Muscle of leg (tissue), 11 donors: ENCODE results near the gene CAPZB. TPM values are rescaled to one million over a fixed set of nuclear protein-coding genes. Genes with fewer than 3 reads are reported as not detected.

Experiments used
- DNase-seq: peaks from one replicate; pipeline ENCODE4 v3.0.0; 2013
- H3K27ac ChIP-seq: one replicate; pipeline ENCODE4 v1.5.1; 2013; ENCODE audit warnings: mild to moderate bottlenecking, low read length, control low read depth
- H3K27me3 ChIP-seq: one replicate; pipeline ENCODE4 v1.6.1; 2013; ENCODE audit warnings: low read length; ENCODE audit not compliant: control insufficient read depth, insufficient read depth
- H3K36me3 ChIP-seq: one replicate; pipeline ENCODE4 v1.6.1; 2013; ENCODE audit warnings: low read length; ENCODE audit not compliant: control insufficient read depth, insufficient read depth
- H3K4me1 ChIP-seq: one replicate; pipeline ENCODE4 v1.6.1; 2013; ENCODE audit warnings: low read length; ENCODE audit not compliant: control insufficient read depth, insufficient read depth
- H3K4me3 ChIP-seq: one replicate; pipeline ENCODE4 v1.5.1; 2013; ENCODE audit warnings: low read length, control low read depth
- H3K9me3 ChIP-seq: replicated peaks from 2 replicates; pipeline ENCODE4 v1.6.1; 2013; ENCODE audit warnings: low read depth, low read length; ENCODE audit not compliant: control insufficient read depth
- WGBS: methylation state at CpG from one replicate; pipeline ENCODE4 v1.1.5; 2013; ENCODE audit warnings: missing lambda C conversion rate; ENCODE audit not compliant: insufficient coverage; 5-methylcytosine and 5-hydroxymethylcytosine counted together
- polyA plus RNA-seq, 8 donors: library from polyadenylated mRNA; unstranded; fragments of 120-200 nt; gene quantifications; one replicate each; pipeline versions ENCODE4 v1.2.1 to v1.2.3, GENCODE V29; 2013; ENCODE audit warnings: inconsistent platforms in 1 of 8, low replicate concordance in 1 of 8; ENCODE audit not compliant: insufficient read length in 8 of 8, insufficient read depth in 1 of 8
- total RNA-seq: library from RNA; stranded (reverse); fragments of 120-200 nt; gene quantifications from one replicate; pipeline ENCODE4 v1.2.4, GENCODE V29; 2013

CAPZB gene
- total and polyA plus RNA-seq, 9 donors: 85.8 to 296 (median 267) TPM

DNA sequence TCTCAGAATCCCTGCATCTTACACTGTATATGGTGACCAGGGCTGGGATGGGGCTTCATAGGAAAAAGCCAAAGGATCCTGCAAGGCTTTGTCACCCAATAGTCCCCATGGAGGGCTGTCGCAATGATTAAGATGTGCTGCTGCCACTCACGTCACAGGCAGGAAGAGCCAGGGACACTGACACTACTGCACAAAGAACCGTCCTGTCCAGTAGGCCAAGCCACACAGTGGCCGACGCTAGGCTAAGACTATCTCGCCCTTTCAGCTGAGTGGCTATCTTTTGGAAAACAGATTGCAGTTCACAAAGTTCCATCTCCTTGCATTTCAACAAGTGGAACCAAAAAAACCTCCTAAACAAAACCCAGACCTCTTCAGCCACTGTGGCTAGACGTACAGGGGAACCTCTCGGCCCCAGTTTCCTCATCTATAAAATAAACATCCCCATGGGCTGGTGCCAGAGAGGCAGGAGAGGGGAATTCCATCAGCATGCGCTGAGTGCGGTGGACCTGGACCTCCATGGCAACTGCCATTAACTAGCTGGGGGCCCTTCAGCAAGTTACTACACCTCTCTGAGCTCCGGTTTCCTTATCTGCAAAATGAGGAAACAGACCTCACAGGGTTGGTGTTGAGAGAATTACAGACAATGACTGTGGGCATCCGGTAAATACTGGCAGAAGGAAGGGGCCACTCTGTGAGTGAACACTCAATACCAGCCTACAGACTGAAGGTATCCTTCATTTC lies 8.7 kb downstream of the CAPZB start:
- 90% methylated on average over 9 of the region's 12 CpGs for WGBS
- no peaks in the 10 kb centered on the region for H3K9me3 ChIP-seq
- H3K27ac ChIP-seq: peak overlapping the region; percentile 37
- H3K4me1 ChIP-seq: peaks cover 49% of the 10 kb centered on the region
- peaks cover 39% of the 10 kb centered on the region for H3K36me3 ChIP-seq
- H3K4me3 ChIP-seq: no peak overlapping the region
- H3K27me3 ChIP-seq: no peaks in the 10 kb centered on the region
- no peak for DNase-seq

- peaks cover 35% of the 10 kb centered on the region for H3K36me3 ChIP-seq
- 86% methylated on average over 11 of the region's 11 CpGs for WGBS
These were observed 10.0 kb downstream of the CAPZB start for GRCh38 chr1:19475296-19475695.

GRCh38 chr1:19472174-19472573 lies 13.2 kb downstream of the CAPZB start:
- no peak overlapping the region for H3K27ac ChIP-seq
- no peaks in the 10 kb centered on the region for H3K27me3 ChIP-seq
- peaks cover 36% of the 10 kb centered on the region for H3K4me1 ChIP-seq
- DNase-seq: no peak
- H3K9me3 ChIP-seq: no peaks in the 10 kb centered on the region
- H3K36me3 ChIP-seq: peaks cover 23% of the 10 kb centered on the region
- H3K4me3 ChIP-seq: no peak overlapping the region
- WGBS: 62% methylated on average over 5 of the region's 5 CpGs

More at GRCh38 chr1:19475296-19475695, 10.0 kb downstream of the CAPZB start:
- Histone ChIP-seq H3K9me3 (no peaks in the 10 kb centered on the region), H3K27ac (no peak overlapping the region), H3K4me3 (no peak overlapping the region), H3K4me1 (peaks cover 36% of the 10 kb centered on the region), H3K27me3 (no peaks in the 10 kb centered on the region)
- no peak for DNase-seq

DNA sequence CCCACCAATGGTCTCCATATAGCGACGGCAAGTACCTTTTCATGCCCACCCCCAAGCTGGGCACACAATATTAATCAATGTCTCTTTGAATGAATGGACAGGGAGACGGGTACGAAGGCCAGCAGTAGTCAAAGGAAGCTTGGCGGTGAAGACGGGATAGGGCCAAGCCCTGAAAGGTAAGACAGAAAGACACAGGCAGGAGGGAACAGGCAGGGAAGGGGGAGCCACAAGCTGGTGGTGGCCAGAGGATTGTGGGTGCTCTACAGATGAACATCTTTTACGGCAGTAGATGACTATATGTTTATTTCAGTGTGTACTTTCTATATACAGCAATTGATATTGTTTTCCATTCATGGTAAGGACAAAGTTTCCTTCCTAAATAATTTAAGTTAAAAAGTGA lies 16.3 kb downstream of the CAPZB start:
- WGBS: 81% methylated on average over 4 of the region's 7 CpGs
- Histone ChIP-seq H3K27ac (peak overlapping the region; percentile 67), H3K4me3 (no peak overlapping the region), H3K9me3 (no peaks in the 10 kb centered on the region), H3K27me3 (no peaks in the 10 kb centered on the region), H3K36me3 (peaks cover 30% of the 10 kb centered on the region), H3K4me1 (peaks cover 43% of the 10 kb centered on the region)
- no peak for DNase-seq

DNA sequence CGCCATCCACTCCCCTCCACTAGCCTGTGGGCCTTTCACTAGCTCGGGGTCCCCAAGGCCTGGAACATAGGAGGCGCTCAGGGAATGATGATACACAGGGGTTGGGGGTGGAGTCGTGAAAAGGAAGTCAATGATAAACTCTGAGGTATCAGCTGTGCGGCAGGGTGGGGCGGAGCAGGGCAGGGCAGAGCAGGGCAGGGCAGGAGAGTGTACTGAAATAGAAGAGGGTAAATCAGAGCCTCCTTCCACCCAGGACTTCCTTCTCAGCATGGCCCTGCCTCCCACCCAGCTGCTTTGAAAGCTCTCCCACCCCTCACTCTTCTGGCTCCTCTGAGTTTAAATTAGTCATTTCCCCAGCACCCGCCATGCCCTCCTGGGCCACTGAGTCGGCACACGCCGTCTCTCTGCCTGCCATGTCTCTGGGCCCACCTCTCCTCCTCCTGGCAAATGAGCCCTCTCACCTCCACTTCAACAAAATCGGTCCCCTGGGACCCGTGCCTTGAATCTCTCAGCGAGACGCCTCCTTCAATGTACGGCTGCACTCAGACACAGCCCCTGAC lies 16.9 kb downstream of the CAPZB start:
- no peak for DNase-seq
- Histone ChIP-seq H3K9me3 (no peaks in the 10 kb centered on the region), H3K27me3 (no peaks in the 10 kb centered on the region), H3K27ac (peak overlapping the region; percentile 67), H3K36me3 (peaks cover 28% of the 10 kb centered on the region), H3K4me1 (peaks cover 45% of the 10 kb centered on the region), H3K4me3 (no peak overlapping the region)
- 76% methylated on average over 10 of the region's 15 CpGs for WGBS

DNA sequence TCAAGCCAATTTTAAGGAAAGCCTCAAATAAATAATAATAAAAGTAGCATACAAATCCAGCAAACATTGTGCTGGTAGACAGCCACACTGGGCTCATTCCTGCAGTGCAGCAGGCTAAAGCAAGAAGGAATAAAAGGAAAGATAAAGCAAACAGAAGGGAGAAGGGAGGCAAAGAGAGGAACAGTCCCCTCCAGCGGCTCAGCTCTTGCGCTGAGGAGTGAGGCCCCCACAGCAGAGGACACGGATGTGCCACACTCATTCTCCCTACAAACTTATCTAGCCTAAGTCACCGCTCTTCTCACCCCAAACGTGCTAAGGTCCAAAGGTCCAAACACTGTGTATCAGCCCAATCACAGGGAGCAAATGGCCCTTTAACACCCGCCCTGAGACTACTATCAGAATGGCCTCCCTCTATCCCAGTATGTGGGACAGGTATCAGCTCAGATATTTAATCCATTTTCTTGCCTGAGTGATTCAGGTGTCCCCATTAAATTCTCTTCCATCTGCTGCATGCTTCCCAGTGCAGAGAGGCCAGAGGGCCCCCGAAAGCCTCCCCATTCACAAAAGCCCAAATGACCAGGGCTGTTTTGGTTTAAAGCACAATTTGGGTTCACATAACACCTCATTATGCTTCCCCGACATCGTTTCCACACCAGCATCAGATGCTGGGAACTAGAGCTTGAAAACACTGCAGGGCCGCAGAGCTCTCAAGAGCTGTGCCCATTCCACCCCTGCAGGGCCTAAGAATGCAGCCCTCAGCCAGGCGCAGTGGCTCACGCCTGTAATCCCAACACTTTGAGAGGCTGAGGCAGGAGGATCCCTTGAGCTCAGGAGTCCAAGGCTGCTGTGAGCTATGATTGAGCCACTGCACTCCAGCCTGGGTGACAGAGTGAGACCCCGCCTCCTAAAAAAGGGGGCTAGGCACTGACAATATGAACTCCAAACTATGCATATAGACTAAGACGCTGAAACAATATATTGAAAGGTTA lies 17.8 kb downstream of the CAPZB start:
- DNase-seq: no peak
- Histone ChIP-seq H3K27me3 (no peaks in the 10 kb centered on the region), H3K4me1 (peaks cover 54% of the 10 kb centered on the region), H3K9me3 (no peaks in the 10 kb centered on the region), H3K36me3 (peaks cover 22% of the 10 kb centered on the region), H3K4me3 (no peak overlapping the region), H3K27ac (no peak overlapping the region)
- 46% methylated on average over 9 of the region's 14 CpGs for WGBS

DNA sequence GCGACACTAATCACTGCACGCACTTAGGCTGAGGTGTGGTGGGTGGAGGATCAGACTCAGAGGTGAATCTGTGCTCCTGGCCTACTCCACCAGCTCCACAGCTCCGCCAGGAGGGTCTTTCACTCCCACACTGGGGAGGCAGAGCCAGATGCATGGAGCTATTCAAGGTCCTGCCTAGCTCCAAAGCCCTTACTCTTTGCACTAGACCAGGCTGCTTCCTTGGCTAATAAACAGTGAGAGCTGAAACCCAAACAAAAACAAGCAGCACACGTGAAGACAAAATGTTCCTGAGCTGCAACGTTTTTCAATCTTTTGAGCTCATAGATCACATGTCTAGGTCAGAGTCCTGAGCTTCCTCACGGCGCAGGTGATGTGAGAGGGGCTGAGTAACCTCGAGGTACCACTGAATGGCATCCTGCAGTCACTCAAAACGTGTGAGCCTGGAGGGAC lies 19.2 kb downstream of the CAPZB start:
- DNase-seq: no peak
- H3K36me3 ChIP-seq: peaks cover 15% of the 10 kb centered on the region
- H3K4me3 ChIP-seq: no peak overlapping the region
- H3K4me1 ChIP-seq: peaks cover 62% of the 10 kb centered on the region
- no peaks in the 10 kb centered on the region for H3K9me3 ChIP-seq
- no peaks in the 10 kb centered on the region for H3K27me3 ChIP-seq
- no peak overlapping the region for H3K27ac ChIP-seq
- WGBS: 71% methylated on average over 5 of the region's 9 CpGs

- Histone ChIP-seq H3K36me3 (peaks cover 12% of the 10 kb centered on the region), H3K4me1 (peaks cover 66% of the 10 kb centered on the region), H3K27ac (no peak overlapping the region), H3K4me3 (no peak overlapping the region), H3K27me3 (no peaks in the 10 kb centered on the region), H3K9me3 (no peaks in the 10 kb centered on the region)
- WGBS: 82% methylated on average over 4 of the region's 4 CpGs
- no peak for DNase-seq
These were observed 19.7 kb downstream of the CAPZB start for GRCh38 chr1:19465650-19466049.

DNA sequence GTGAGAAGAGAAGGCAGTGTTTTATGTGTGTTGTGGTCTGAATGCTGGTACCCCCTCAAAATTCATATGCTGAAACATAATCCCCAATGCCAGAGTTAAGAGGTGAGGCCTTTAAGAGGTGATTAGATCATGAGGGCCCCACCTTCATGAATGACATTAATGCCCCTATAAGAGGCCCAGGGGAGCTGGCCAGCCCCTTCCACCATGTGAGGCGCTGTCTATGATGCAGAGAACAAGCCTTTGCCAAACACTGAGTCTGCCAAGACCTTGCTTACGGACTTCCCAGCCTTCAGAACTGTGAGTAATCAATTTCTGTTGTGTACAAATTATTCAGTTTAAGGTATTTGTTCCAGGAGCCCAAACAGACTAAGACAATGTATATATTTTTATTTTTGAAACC lies 20.2 kb downstream of the CAPZB start:
- Histone ChIP-seq H3K4me3 (no peak overlapping the region), H3K27me3 (no peaks in the 10 kb centered on the region), H3K4me1 (peaks cover 68% of the 10 kb centered on the region), H3K9me3 (no peaks in the 10 kb centered on the region), H3K36me3 (peaks cover 11% of the 10 kb centered on the region), H3K27ac (no peak overlapping the region)
- peak; percentile 46 for DNase-seq
- no CpG with 5 or more reads among the region's 2 CpGs for WGBS

GRCh38 chr1:19464696-19465095 lies 20.6 kb downstream of the CAPZB start:
- Histone ChIP-seq H3K4me1 (peaks cover 67% of the 10 kb centered on the region), H3K36me3 (peaks cover 9% of the 10 kb centered on the region), H3K4me3 (no peak overlapping the region), H3K27me3 (no peaks in the 10 kb centered on the region), H3K27ac (no peak overlapping the region), H3K9me3 (no peaks in the 10 kb centered on the region)
- DNase-seq: no peak
- no CpG with 5 or more reads among the region's 4 CpGs for WGBS
